Measurements from ENCODE around the gene RHOV.

DNA sequence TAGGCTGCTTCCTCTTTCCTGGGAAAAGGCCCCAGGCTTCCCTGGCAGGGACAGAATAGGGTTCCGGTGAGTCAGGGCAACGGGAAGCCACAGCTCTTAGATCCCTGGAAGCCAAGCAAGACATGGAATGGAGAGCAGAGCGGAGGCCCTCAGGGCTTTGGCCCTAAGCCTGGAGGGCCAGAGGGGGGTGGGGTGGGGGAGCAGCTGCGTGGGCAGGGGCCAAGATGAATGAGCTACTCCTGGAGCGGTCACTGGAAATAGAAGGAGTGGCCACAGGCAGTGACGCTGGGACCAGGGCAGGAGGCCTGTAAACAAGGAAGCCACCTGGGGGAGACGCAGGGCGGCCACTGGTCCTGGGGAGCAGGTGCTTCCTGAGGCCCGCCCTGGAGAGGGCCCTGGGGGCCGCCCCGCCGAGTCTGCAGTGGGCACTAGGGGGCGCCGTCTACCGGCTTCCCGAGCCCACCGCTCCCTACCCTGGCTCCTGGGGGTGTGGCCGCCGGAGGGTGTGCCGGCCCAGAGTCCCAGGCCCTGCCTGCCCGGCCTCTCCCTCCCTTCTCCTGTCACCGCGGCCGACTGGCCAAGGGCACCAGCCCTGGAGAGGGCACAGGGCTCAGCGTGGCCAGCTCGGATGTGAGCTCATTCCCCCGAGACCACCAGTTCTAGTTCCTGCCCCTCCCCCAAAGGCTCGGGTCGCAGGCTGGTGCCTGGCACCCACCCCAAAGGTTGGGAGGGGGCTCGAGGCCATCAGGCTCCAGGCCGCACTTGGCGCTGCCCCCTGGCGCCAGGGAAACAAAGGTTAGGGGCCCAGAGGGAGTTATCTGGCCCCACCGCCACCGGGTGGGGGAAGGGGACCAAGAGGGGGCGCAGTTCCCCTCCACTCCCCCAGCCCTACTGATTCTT lies 32.3 kb upstream of the RHOV start:
- no peak for TF ChIP-seq EZH2 (IDR thresholded peaks at IDR 0.05; ENCODE audit: insufficient read depth, poor library complexity, severe bottlenecking)
- no peak for TF ChIP-seq EZH2phosphoT487 (IDR thresholded peaks at IDR 0.05; ENCODE audit: insufficient read depth, low read depth)

All from GM23248 (cell line).